Heart left ventricle (tissue), 13 donors: ENCODE measurements around the gene ICAM5.

Experiments
- POLR2A ChIP-seq, 2 donors: fragments of 450-650 bp; IDR thresholded peaks; one replicate each; pipeline ENCODE4 v1.6.1; 2017; ENCODE audit warnings: antibody characterized with exemption in 2 of 2, mild to moderate bottlenecking in 2 of 2, moderate library complexity in 2 of 2
- TF ChIP-seq, protein P1 (sequence below), 12 donors: fragments of 200-600 bp; sonication (generic) in 4 of 12; IDR thresholded peaks; one replicate each; pipeline versions ENCODE4 v1.5.0 to v1.8.0; 2018 to 2022; ENCODE audit warnings: antibody characterized with exemption in 12 of 12, mild to moderate bottlenecking in 5 of 12
- donor health status: ischemic (EF 13 %, LVEDD 7.1; RV severe dilation, severe dysfunction).
- donor health status: DM: no; HTN: yes; CAD: no.
- donor health status: DM: no; HTN: no; CAD: no.
- donor health status: ischemic (EF 25% LVEDD 6.9; RV normal size, moderate dysfunction).
- donor health status: ischemic (EF 25% LVEDD 5.7; RV mildly dilated, moderate dysfunction).
- donor health status: ischemic (EF 35%, LVEDD 5.7; RV mildly dilated, moderate dysfunction).
- donor health status: nonischemic (EF 11% LVEDD 7.7; RV severe dilation, severe dysfunction).
- donor health status: DM: yes; HTN: yes; CAD: no.
- donor health status: PGD.
- donor health status: ischemic (EF 29% LVEDD 5.4; RV normal size, mild dysfunction).
- donor health status: nonischemic (EF 23%, LVEDD 6.1; RV moderate dilation, normal function).

DNA sequence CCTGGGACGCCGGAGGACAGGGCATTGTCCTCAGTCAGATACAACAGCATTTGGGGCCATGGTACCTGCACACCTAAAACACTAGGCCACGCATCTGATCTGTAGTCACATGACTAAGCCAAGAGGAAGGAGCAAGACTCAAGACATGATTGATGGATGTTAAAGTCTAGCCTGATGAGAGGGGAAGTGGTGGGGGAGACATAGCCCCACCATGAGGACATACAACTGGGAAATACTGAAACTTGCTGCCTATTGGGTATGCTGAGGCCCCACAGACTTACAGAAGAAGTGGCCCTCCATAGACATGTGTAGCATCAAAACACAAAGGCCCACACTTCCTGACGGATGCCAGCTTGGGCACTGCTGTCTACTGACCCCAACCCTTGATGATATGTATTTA, 4.4 kb upstream of the ICAM5 start:
- no peak for TF ChIP-seq POLR2A (IDR thresholded peaks at IDR 0.05)
- TF ChIP-seq, protein P1, sequence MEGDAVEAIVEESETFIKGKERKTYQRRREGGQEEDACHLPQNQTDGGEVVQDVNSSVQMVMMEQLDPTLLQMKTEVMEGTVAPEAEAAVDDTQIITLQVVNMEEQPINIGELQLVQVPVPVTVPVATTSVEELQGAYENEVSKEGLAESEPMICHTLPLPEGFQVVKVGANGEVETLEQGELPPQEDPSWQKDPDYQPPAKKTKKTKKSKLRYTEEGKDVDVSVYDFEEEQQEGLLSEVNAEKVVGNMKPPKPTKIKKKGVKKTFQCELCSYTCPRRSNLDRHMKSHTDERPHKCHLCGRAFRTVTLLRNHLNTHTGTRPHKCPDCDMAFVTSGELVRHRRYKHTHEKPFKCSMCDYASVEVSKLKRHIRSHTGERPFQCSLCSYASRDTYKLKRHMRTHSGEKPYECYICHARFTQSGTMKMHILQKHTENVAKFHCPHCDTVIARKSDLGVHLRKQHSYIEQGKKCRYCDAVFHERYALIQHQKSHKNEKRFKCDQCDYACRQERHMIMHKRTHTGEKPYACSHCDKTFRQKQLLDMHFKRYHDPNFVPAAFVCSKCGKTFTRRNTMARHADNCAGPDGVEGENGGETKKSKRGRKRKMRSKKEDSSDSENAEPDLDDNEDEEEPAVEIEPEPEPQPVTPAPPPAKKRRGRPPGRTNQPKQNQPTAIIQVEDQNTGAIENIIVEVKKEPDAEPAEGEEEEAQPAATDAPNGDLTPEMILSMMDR (IDR thresholded peaks at IDR 0.05): no peak
